GM12874 (cell line): Measurements from ENCODE around the gene HHIPL1.

ENCODE experiments used
- CTCF ChIP-seq: IDR thresholded peaks from 2 replicates; pipeline ENCODE4 v1.5.1; 2011; ENCODE audit warnings: low read depth, mild to moderate bottlenecking, control low read depth, low read length, moderate library complexity; ENCODE audit not compliant: insufficient read depth

HHIPL1 gene

GRCh38 chr14:99632410-99633035, 12.4 kb upstream of the HHIPL1 start:
- no peak for TF ChIP-seq CTCF

GRCh38 chr14:99633141-99633540, 11.8 kb upstream of the HHIPL1 start:
- TF ChIP-seq CTCF = no peak

- no peak for TF ChIP-seq CTCF
These were observed 11.0 kb upstream of the HHIPL1 start for GRCh38 chr14:99633918-99634317.

GRCh38 chr14:99634443-99634842, 10.5 kb upstream of the HHIPL1 start:
- no peak for TF ChIP-seq CTCF

GRCh38 chr14:99635116-99635515, 9.8 kb upstream of the HHIPL1 start:
- no peak for TF ChIP-seq CTCF

- no peak for TF ChIP-seq CTCF
These were observed 8.4 kb upstream of the HHIPL1 start for GRCh38 chr14:99636487-99636886.

GRCh38 chr14:99637624-99638023, 7.3 kb upstream of the HHIPL1 start:
- no peak for TF ChIP-seq CTCF
